ENCODE measurements around the gene RABL6.

- TF ChIP-seq YY1 (IDR thresholded peaks at IDR 0.05; ENCODE audit: insufficient read depth, insufficient read length) (no peak), SUZ12 (IDR thresholded peaks at IDR 0.05; ENCODE audit: extremely low read depth, insufficient read depth, insufficient read length) (no peak), ZNF274 (IDR thresholded peaks at IDR 0.05; ENCODE audit: low read depth, low read length) (no peak)
Observed at GRCh38 chr9:136881691-136882108, 74.0 kb downstream of the RABL6 start.
